ENCODE data around the gene DHODH.

DNA sequence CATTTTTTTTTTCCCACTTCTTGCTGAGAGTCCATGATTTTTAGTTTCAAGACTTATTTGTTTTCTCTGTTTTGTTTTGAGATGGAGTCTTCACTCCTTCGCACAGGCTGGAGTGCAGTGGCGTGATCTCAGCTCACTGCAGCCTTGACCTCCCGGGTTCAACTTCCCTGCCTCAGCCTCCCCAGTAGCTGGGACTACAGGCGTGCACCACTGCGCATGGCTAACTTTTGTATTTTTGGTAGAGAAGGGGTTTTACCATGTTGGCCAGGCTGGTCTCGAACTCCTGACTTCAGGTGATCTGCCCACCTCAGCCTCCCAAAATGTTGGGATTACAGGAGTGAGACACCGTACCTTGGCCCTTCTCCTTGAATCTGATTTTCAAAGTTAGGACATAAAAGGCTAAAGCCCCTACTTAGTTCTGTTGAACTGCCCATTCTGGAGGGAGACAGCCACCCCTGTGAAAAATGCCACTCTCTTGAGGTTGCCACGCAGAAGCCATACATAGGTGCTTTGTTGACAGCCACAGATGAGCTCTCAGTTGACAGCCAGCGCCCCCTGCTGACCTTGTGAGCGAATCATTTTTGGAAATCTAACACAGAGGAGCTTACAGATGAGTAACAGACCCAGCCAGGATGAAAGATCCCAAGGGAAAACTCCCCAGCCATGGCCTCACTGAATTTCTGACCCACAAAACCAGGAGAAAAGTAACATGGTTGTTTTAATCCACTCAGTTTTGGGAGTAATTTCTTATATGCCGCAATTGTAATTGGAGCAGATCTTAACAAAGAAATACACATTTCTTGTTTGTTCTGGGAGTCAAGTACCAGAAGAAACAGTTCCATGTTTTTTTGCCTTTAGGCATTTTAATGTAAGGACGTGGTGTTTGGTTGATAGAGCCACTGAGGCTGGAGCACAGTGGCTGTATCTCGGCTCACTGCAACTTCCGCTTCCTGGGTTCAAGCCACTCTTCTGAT is 47.2 kb upstream of the DHODH start:
- TF ChIP-seq EZH2 (IDR thresholded peaks at IDR 0.05; ENCODE audit: borderline replicate concordance, low read length) (no peak), CTCF (IDR thresholded peaks at IDR 0.05; ENCODE audit: low read length) (peak; percentile 90)

Measured in OCI-LY1 (cell line).